ENCODE data around the gene ZBTB18. TPM values are rescaled to one million over a fixed set of nuclear protein-coding genes. Genes with fewer than 3 reads are reported as not detected.
A peak's percentile ranks its signal among the peaks of the same experiment; 100 is the strongest.

ZBTB18 gene
- polyA plus RNA-seq (2011; rRNA removed) (11.0 and 12.7 TPM in 2 replicates), polyA minus RNA-seq (2011; rRNA and poly(A)+ RNA removed) (15.1 and 16.2 TPM in 2 replicates)

DNA sequence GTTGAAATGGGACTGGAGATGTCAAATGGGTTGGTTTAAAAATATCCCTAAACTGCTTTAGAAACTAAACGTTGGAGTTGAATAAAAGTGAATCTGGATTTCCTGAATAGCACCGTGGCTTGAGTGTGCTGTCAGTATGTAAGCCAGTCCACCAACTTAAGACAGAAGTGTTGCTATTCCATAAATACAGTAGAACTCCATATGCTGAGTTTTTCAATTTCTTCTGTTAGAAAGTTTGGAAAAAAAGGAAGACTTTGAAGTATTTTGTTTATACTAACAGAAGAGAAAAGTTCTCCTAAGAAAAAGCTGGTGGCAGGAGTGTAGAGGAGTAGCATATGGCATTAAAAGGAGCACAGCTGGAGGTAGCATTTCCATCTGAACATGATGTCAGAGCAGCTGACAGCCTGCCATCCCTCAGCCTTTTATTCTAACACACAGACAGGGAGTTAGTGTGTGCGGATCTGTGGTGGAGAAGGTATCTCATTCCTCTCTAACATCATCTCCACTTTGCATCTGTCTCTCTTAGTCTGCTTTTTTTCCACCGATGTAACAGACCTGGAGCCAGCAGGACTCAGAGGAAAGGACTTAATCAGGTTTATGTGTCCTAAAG, at the start of gene ZBTB18:
Gene ZBTB18 (plus strand): TSS at position 449 of the 610 bp plus-strand sequence. CDS start 149 bp downstream, at position 598.
- DNase-seq (ENCODE audit: low read depth, low spot score) = peak; percentile 75
- peak within 1 kb of the TSS; percentile 77 for H3K4me3 ChIP-seq (ENCODE audit: low read depth, low read length)
- H3K27ac ChIP-seq (ENCODE audit: low read depth, low read length) = no peak within 1 kb of the TSS
- POLR2A ChIA-PET = interaction anchor here (1.0 to 1.6 kb wide), 3 partner anchors 15 to 220 kb away, joined by 3 to 7 read pairs (median 3); no protein-coding TSS in a partner anchor
- peaks cover 3% of the 10 kb centered on the region; the same call in 1 of the 2 replicates for H3K9me3 ChIP-seq (ENCODE audit: control insufficient read depth, insufficient read depth, low read length)
- TF ChIP-seq, protein P1, sequence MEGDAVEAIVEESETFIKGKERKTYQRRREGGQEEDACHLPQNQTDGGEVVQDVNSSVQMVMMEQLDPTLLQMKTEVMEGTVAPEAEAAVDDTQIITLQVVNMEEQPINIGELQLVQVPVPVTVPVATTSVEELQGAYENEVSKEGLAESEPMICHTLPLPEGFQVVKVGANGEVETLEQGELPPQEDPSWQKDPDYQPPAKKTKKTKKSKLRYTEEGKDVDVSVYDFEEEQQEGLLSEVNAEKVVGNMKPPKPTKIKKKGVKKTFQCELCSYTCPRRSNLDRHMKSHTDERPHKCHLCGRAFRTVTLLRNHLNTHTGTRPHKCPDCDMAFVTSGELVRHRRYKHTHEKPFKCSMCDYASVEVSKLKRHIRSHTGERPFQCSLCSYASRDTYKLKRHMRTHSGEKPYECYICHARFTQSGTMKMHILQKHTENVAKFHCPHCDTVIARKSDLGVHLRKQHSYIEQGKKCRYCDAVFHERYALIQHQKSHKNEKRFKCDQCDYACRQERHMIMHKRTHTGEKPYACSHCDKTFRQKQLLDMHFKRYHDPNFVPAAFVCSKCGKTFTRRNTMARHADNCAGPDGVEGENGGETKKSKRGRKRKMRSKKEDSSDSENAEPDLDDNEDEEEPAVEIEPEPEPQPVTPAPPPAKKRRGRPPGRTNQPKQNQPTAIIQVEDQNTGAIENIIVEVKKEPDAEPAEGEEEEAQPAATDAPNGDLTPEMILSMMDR (IDR thresholded peaks at IDR 0.05; ENCODE audit: low read depth, low read length) = no peak
- no peaks in the 10 kb centered on the region for H3K27me3 ChIP-seq (ENCODE audit: control insufficient read depth, insufficient read depth, low read length)
- CTCF ChIA-PET = interaction anchor here (2.1 to 3.5 kb wide), 2 partner anchors 14 to 222 kb away, joined by 5 to 18 read pairs; no protein-coding TSS in a partner anchor

DNA sequence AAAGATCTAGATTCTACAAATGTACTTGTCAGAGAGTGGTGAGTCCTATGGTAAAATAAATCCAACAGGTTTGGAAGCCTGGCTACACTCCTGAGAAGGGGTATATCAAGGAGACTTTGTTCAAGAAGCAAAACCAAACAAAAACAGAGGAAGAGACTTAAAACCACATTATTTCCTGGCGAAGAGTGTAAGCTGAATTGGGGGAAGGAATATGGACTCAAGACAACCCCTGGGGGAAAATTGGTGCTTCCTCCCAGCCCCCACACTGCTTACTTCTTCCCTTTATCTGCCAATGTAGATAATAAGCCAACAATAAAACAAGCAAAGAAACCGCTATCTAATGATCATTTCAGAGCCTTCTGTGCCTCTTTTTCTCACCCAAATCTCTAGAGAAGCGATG, 48.4 kb upstream of the ZBTB18 start:
- no peaks in the 10 kb centered on the region for H3K9me3 ChIP-seq (ENCODE audit: control insufficient read depth, insufficient read depth, low read length)
- H3K27ac ChIP-seq (ENCODE audit: low read depth, low read length) = no peak overlapping the region
- DNase-seq (ENCODE audit: low read depth, low spot score) = no peak
- no peak overlapping the region for H3K4me3 ChIP-seq (ENCODE audit: low read depth, low read length)
- TF ChIP-seq, protein P1 (IDR thresholded peaks at IDR 0.05; ENCODE audit: low read depth, low read length) = no peak
- ChIA-PET POLR2A (no interaction called here), CTCF (no interaction called here)
- H3K27me3 ChIP-seq (ENCODE audit: control insufficient read depth, insufficient read depth, low read length) = peaks cover 29% of the 10 kb centered on the region

DNA sequence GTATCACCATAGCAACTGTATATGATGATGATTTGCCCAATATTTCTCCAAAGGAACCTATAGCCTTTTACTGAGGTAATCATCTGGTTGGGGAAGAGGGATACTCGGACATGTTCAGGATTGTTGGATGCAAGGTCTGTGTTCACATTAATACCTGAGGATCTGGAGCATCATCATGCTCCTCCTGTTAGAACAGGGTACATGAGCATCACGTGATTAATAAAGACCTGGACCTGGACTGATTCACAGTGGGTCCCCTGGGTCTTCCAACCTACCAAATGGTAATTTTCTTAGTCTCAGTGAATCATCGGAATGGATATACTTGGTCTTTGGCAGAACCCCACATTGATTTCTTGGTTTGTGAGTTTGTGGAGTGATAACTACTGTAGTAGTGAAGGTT, 45.6 kb upstream of the ZBTB18 start:
- Histone ChIP-seq H3K9me3 (ENCODE audit: control insufficient read depth, insufficient read depth, low read length) (no peaks in the 10 kb centered on the region), H3K4me3 (ENCODE audit: low read depth, low read length) (no peak overlapping the region), H3K27ac (ENCODE audit: low read depth, low read length) (no peak overlapping the region), H3K27me3 (ENCODE audit: control insufficient read depth, insufficient read depth, low read length) (peaks cover 30% of the 10 kb centered on the region)
- CTCF ChIA-PET = no interaction called here
- POLR2A ChIA-PET = no interaction called here
- no peak for DNase-seq (ENCODE audit: low read depth, low spot score)
- TF ChIP-seq, protein P1 (IDR thresholded peaks at IDR 0.05; ENCODE audit: low read depth, low read length) = no peak

DNA sequence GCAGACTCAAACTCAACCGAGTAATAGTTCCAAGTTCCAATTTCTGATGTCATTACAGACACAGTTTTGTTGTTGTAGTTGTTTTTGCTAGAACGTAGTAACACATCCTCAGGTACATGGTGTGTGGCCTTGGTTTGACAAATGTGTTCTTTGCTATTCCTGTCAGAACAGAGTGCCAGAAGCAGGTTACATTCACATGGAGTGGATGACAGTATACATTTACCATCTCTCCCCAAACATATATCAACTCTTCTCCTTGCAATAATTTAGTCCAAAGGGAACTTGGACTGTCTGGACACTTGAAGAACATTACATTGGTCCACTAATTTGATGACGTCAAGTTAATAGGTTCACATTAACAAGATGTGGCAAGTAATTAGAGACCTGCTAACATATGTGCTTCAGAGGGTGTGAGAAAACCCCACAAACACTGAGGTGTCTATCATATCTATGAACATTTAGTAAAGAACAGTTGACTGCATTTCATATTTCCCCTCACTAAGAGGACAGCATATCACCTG, 44.6 kb upstream of the ZBTB18 start:
- Histone ChIP-seq H3K27ac (ENCODE audit: low read depth, low read length) (no peak overlapping the region), H3K4me3 (ENCODE audit: low read depth, low read length) (no peak overlapping the region), H3K9me3 (ENCODE audit: control insufficient read depth, insufficient read depth, low read length) (no peaks in the 10 kb centered on the region), H3K27me3 (ENCODE audit: control insufficient read depth, insufficient read depth, low read length) (peaks cover 29% of the 10 kb centered on the region)
- no peak for DNase-seq (ENCODE audit: low read depth, low spot score)
- ChIA-PET POLR2A (no interaction called here), CTCF (no interaction called here)
- TF ChIP-seq, protein P1 (IDR thresholded peaks at IDR 0.05; ENCODE audit: low read depth, low read length) = no peak

DNA sequence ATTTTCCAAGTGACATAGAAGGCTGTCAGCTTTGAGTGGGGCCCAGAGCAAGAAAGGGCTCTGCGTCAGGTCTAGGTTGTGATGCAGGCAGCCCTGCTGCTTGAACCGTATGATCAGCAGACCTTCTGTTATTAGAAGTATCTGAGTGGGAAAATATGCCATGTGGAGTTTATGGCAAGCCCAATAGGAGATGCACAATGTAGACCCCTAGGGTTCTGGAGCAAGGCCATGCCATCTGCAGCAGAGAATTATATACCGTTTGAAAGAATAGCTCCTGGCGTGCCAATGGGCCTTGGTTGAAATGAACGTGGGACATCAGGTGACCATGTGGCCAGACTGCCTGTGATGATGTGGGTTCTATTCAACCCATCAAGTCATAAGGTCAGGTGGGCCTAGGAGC, 44.1 kb upstream of the ZBTB18 start:
- ChIA-PET CTCF (no interaction called here), POLR2A (no interaction called here)
- TF ChIP-seq, protein P1 (IDR thresholded peaks at IDR 0.05; ENCODE audit: low read depth, low read length) = no peak

More for the DNA sequence above, 44.1 kb upstream of the ZBTB18 start:
- Histone ChIP-seq H3K27ac (ENCODE audit: low read depth, low read length) (no peak overlapping the region), H3K27me3 (ENCODE audit: control insufficient read depth, insufficient read depth, low read length) (peaks cover 29% of the 10 kb centered on the region), H3K9me3 (ENCODE audit: control insufficient read depth, insufficient read depth, low read length) (no peaks in the 10 kb centered on the region), H3K4me3 (ENCODE audit: low read depth, low read length) (no peak overlapping the region)
- no peak for DNase-seq (ENCODE audit: low read depth, low spot score)

All from AG04450 (cell line).